Measurements from ENCODE around the gene KANK2.

The KANK2 gene

DNA sequence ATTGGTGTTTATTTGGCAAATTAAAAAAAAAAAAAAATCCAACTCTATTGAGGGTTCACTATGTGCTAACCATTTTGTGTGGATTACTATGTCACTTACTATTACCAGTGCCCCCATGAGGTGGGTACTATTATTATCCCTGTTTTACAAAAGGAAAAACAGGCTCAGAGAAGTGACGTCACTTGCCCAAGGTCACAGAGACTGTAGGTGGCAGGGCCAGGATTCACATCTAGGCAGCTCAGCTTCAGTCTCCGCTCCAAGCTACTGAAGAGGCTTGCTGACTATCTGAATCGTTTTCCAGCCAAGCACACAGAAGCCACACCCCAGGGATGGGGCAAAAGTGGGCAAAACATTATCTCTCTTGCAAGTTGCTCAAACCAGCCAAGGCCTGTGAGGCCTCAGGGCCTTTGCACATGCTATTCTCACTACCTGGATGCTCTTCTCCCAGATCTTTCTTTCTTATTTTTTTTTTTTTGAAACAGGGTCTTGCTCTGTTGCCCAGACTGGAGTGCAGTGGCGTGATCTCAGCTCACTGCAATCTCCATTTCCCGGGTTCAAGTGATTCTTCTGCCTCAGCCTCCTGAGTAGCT is 37.2 kb upstream of the KANK2 start:
- FAIRE-seq (no peak), DNase-seq (ENCODE audit: insufficient read length, low spot score) (no peak)
- TF ChIP-seq CTCF (IDR thresholded peaks at IDR 0.05; ENCODE audit: insufficient read depth, missing control alignments): no peak

DNA sequence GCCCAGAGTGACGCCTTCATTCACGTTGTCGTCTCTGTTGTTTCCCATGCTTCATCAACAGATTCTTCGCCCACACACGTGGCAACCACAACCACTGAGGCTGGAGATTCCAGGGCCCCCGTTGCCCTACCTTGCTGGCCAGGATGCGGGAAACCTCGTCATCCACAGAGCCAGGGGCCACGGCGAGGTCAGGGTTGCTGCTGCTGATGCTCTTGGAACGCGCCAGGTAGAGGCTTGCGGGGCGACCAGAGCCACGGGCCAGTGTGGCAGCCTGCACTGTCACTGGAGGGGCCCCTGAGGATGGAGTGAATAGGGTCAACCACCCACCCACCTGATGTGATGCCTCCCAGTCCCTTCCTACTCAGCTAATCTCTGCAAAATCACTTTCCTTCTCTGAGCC is 35.7 kb upstream of the KANK2 start:
- DNase-seq (ENCODE audit: insufficient read length, low spot score): no peak
- no peak for FAIRE-seq
- no peak for TF ChIP-seq CTCF (IDR thresholded peaks at IDR 0.05; ENCODE audit: insufficient read depth, missing control alignments)

DNA sequence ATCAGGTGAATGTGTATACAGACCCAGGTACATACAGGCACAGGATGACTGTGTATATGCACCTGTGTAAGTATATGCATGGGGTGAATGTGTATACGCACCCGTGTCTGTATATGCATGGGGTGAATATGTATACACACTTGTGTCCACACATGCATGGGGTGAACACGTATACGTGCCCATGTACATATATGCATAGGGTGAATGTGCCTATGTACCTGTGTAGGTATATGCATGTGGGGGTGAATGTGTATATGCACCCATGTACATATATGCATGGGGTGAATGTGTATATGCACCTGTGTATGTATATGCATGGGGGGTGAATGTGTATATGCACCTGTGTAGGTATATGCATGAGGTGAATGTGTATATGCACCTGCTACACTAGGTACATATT is 35.2 kb upstream of the KANK2 start:
- no peak for FAIRE-seq
- no peak for DNase-seq (ENCODE audit: insufficient read length, low spot score)
- TF ChIP-seq CTCF (IDR thresholded peaks at IDR 0.05; ENCODE audit: insufficient read depth, missing control alignments): no peak

DNA sequence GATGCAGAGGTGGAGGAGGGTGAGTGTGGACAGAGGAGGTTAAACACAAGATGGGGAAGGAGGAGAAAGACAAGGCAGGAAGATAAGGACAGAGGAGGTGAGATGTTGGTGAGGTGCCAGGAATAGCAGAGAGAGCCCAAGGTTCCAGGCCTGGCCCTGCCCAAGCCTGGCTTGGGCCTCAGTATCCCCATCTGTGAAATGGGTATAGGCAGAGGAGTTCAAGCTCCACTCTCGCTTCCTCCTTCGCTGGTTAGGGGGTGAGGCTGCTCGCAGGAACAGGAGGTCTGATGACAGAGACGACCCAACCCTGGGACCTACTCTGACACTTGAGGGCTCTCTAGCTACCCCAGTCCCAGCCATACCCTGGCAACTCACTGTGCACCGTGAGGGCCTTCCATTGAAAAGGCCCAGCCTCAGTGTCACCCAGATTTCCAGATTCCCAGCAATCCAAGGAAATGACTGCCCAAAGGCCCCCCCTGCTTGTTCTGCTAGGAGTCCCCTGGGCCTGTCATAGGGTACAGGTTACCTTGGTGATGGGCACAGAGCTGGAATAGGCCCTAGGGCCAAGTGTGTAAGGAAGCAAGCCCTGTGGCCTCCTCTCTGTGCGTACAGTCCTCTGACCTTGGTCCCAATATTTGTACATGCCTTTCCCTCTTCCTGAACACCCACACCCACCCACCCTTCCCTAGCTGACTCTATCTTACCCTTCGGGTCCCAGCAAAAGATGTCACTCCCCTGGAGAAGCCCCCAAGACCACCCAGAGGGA is 33.5 kb upstream of the KANK2 start:
- TF ChIP-seq CTCF (IDR thresholded peaks at IDR 0.05; ENCODE audit: insufficient read depth, missing control alignments): no peak
- FAIRE-seq (no peak), DNase-seq (ENCODE audit: insufficient read length, low spot score) (no peak)

DNA sequence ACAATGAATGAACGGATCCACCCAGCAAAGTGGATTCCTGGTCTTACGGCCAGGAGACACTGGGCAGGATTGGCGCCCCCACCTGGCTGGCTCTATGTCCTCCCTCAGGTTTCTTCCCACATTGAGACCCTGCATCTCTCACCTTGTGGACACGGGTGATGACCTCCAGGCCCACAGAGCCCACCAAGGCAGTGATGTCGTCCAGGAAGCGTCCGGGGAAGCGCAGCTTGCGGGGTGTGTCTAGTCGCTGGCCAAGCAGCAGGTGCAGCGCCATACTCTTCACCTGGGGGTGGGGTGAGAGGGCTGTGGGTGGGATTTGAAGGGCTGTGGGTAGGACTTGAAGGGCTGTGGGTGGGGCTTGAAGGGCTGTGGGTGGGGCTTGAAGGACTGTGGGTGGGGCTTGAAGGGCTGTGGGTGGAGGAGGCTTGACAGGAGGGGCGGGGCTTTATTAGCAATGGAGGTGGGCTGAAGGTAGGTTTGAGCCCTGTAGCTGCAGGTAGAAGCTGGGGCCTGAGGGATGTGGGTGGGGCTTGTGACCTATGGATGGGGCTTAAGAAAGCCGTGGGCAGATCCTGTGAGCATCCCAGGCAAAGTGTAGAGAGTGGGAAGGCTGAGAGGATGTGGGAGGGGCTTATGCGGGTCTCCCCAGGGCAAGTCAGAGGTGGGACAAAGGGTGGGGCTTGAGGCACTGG is 30.0 kb upstream of the KANK2 start:
- TF ChIP-seq CTCF (IDR thresholded peaks at IDR 0.05; ENCODE audit: insufficient read depth, missing control alignments): no peak
- FAIRE-seq: no peak
- no peak for DNase-seq (ENCODE audit: insufficient read length, low spot score)

DNA sequence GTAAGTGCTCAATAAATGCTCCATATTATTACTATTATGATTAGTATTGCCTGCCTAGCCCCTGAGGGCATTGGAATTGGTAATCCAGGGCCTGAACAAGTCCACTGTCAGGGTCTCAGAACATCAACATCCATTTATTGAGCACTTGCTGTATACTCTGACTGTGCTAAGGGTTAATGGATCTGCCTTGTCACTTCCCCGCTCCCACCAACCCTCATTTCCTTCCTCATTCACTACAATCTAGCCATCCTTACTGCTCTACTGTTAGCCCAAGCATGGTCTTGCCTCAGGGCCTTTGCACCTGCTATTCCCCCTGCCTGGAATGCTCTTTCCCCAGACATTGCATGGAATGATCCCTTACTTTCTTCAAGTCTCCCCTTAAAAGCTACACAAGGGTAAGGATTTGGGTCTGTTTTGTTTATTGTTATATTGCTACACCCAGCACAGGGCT is 29.4 kb upstream of the KANK2 start:
- DNase-seq (ENCODE audit: insufficient read length, low spot score) (no peak), FAIRE-seq (no peak)
- no peak for TF ChIP-seq CTCF (IDR thresholded peaks at IDR 0.05; ENCODE audit: insufficient read depth, missing control alignments)

DNA sequence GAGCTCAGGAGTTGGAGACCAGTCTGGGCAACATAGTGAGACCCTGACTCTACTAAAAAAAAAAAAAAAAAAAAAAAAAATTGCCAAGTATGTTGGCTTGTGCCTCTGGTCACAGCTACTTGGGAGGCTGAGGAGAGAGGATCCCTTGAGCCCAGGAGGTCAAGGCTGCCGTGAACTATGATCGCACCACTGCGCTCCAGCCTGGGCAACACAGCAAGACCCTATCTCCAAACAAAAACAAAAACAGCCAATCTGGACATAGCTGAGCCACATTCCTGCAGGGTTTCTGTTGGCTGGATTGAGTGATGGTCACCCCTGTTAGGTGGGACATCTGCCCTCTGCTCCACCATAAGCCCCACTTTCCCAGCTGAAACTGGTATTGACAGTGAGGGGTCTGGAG is 28.5 kb upstream of the KANK2 start:
- DNase-seq (ENCODE audit: insufficient read length, low spot score): no peak
- FAIRE-seq: no peak
- TF ChIP-seq CTCF (IDR thresholded peaks at IDR 0.05; ENCODE audit: insufficient read depth, missing control alignments): no peak
